Prostate gland (tissue), 2 donors: ENCODE measurements around the gene SLC15A2.

Source experiments
- CTCF ChIP-seq, 4 experiments: fragments of 200-600 bp in 2 of 4; fragments of 450-650 bp in 2 of 4; sonication (generic) in 2 of 4; IDR thresholded peaks; 1 replicate in 3 of 4; 2 replicates in 1 of 4; pipeline ENCODE4 v1.5.1; 2016 to 2019; ENCODE audit warnings: antibody characterized with exemption in 4 of 4, mild to moderate bottlenecking in 2 of 4, moderate library complexity in 2 of 4
- POLR2AphosphoS5 ChIP-seq: sonication (generic); formaldehyde crosslinking; IDR thresholded peaks from one replicate; pipeline ENCODE4 v1.6.1; 2017; ENCODE audit warnings: antibody characterized with exemption

DNA sequence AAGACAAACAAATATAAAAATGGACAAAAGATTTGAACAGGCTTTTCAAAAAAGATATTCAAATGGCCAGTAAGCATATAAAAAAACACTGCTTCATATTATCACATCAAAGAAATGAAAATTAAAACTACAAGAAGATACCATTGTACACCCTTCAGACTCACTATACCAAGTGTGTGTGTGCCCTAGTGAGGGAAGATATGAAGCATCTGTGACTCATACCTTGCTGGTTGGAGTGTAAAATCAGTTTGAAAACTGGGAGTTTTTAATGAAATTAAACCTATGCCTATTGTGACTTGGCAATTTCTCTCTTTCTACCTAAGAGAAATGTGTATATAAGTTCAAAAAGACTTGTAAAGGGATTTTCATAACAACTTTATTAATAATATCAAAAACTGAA lies 23.5 kb upstream of the SLC15A2 start:
- TF ChIP-seq CTCF (IDR thresholded peaks at IDR 0.05) = no peak
- TF ChIP-seq POLR2AphosphoS5 = no peak
